ENCODE results near the gene MFSD11.
"Not testable (repeated sequence)": the region's sequence is repeated elsewhere in the genome, so short reads cannot be mapped to it uniquely, and the experiment has no call there.

Gene MFSD11

GRCh38 chr17:76783146-76783545 is 45.2 kb downstream of the MFSD11 start:
- no peak for DNase-seq (ENCODE audit: low read depth, low spot score)
- no peaks in the 10 kb centered on the region for H3K4me1 ChIP-seq (ENCODE audit: control insufficient read depth, insufficient read depth, low read length)
- H3K9me3 ChIP-seq (ENCODE audit: control insufficient read depth, insufficient read depth, low read length): no peaks in the 10 kb centered on the region
- H3K4me3 ChIP-seq (ENCODE audit: low read length): no peak overlapping the region
- H3K36me3 ChIP-seq (ENCODE audit: control insufficient read depth, insufficient read depth, low read length): no peaks in the 10 kb centered on the region
- H3K27me3 ChIP-seq (ENCODE audit: control insufficient read depth, insufficient read depth, low read length): no peaks in the 10 kb centered on the region
- WGBS (ENCODE audit: insufficient coverage, insufficient read length): no CpG with 5 or more reads among the region's 5 CpGs
- H3K27ac ChIP-seq (ENCODE audit: low read length): no peak overlapping the region

GRCh38 chr17:76784926-76785325 is 47.0 kb downstream of the MFSD11 start:
- no CpG with 5 or more reads among the region's 3 CpGs for WGBS (ENCODE audit: insufficient coverage, insufficient read length)
- Histone ChIP-seq H3K27me3 (ENCODE audit: control insufficient read depth, insufficient read depth, low read length) (no peaks in the 10 kb centered on the region), H3K9me3 (ENCODE audit: control insufficient read depth, insufficient read depth, low read length) (no peaks in the 10 kb centered on the region), H3K27ac (ENCODE audit: low read length) (no peak overlapping the region), H3K36me3 (ENCODE audit: control insufficient read depth, insufficient read depth, low read length) (no peaks in the 10 kb centered on the region), H3K4me3 (ENCODE audit: low read length) (no peak overlapping the region), H3K4me1 (ENCODE audit: control insufficient read depth, insufficient read depth, low read length) (no peaks in the 10 kb centered on the region)
- no peak for DNase-seq (ENCODE audit: low read depth, low spot score)

GRCh38 chr17:76787866-76788265 is 49.9 kb downstream of the MFSD11 start:
- H3K36me3 ChIP-seq (ENCODE audit: control insufficient read depth, insufficient read depth, low read length); DNase-seq (ENCODE audit: low read depth, low spot score); H3K27ac ChIP-seq (ENCODE audit: low read length); H3K4me3 ChIP-seq (ENCODE audit: low read length); H3K4me1 ChIP-seq (ENCODE audit: control insufficient read depth, insufficient read depth, low read length); H3K27me3 ChIP-seq (ENCODE audit: control insufficient read depth, insufficient read depth, low read length); H3K9me3 ChIP-seq (ENCODE audit: control insufficient read depth, insufficient read depth, low read length): not testable (repeated sequence)
- no CpG with 5 or more reads among the region's 2 CpGs for WGBS (ENCODE audit: insufficient coverage, insufficient read length)

- DNase-seq (ENCODE audit: low read depth, low spot score): no peak
- H3K9me3 ChIP-seq (ENCODE audit: control insufficient read depth, insufficient read depth, low read length): no peaks in the 10 kb centered on the region
- no peaks in the 10 kb centered on the region for H3K36me3 ChIP-seq (ENCODE audit: control insufficient read depth, insufficient read depth, low read length)
- WGBS (ENCODE audit: insufficient coverage, insufficient read length): no CpG with 5 or more reads among the region's 8 CpGs
- no peaks in the 10 kb centered on the region for H3K27me3 ChIP-seq (ENCODE audit: control insufficient read depth, insufficient read depth, low read length)
- no peaks in the 10 kb centered on the region for H3K4me1 ChIP-seq (ENCODE audit: control insufficient read depth, insufficient read depth, low read length)
- H3K4me3 ChIP-seq (ENCODE audit: low read length): no peak overlapping the region
- H3K27ac ChIP-seq (ENCODE audit: low read length): no peak overlapping the region
Measured at GRCh38 chr17:76789235-76789788, 51.4 kb downstream of the MFSD11 start.

DNA sequence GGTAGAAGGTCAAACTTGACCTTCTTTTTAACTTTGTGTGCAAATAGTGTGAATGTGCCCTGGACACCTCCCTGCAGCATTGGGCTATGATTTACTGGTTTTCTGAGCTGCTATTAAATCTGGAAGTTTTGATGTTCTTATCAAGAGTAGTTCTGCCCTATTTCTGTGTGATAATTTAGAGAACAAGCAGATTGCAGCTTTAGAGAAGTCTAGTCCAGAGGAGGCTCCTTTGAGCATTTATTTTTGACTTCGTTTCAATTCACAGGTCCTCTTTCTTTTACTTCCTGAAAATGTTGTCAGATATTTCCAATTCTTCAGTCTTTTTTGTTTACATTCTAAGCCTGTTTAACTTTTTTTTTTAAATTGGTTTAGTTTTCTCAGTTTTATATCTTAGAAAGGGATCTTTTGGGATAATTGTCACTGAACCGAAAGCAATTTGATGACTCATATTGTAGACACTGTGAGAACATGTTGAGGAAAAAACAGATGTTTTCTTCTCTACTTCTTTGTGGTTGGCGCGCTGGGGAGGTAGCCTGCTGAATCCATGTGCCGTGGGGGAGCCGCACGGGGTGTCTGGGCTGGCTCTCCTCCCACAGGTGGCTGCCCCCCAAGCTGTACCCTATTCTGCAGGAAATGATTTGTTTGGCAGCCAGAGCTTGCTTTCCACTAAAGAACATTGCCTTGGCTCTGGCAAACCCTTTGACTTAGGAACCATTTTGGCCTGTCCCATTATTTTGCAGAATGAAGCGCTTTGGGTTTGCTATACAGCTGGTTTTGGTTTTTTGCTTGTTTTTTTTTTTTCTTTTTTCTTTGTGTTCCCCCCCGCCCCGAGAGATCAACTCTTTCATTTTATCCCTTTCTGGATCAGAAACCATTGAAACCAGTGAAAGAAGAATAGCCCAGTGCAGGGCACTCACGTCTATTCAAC is 53.4 kb downstream of the MFSD11 start:
- H3K9me3 ChIP-seq (ENCODE audit: control insufficient read depth, insufficient read depth, low read length): no peaks in the 10 kb centered on the region
- no peak overlapping the region for H3K27ac ChIP-seq (ENCODE audit: low read length)
- H3K4me3 ChIP-seq (ENCODE audit: low read length): no peak overlapping the region
- no peak for DNase-seq (ENCODE audit: low read depth, low spot score)
- no peaks in the 10 kb centered on the region for H3K36me3 ChIP-seq (ENCODE audit: control insufficient read depth, insufficient read depth, low read length)
- no peaks in the 10 kb centered on the region for H3K4me1 ChIP-seq (ENCODE audit: control insufficient read depth, insufficient read depth, low read length)
- WGBS (ENCODE audit: insufficient coverage, insufficient read length): no CpG with 5 or more reads among the region's 11 CpGs
- H3K27me3 ChIP-seq (ENCODE audit: control insufficient read depth, insufficient read depth, low read length): no peaks in the 10 kb centered on the region

- no peak overlapping the region for H3K27ac ChIP-seq (ENCODE audit: low read length)
- H3K4me3 ChIP-seq (ENCODE audit: low read length): no peak overlapping the region
- no peaks in the 10 kb centered on the region for H3K27me3 ChIP-seq (ENCODE audit: control insufficient read depth, insufficient read depth, low read length)
- no peak for DNase-seq (ENCODE audit: low read depth, low spot score)
- no peaks in the 10 kb centered on the region for H3K9me3 ChIP-seq (ENCODE audit: control insufficient read depth, insufficient read depth, low read length)
- H3K36me3 ChIP-seq (ENCODE audit: control insufficient read depth, insufficient read depth, low read length): no peaks in the 10 kb centered on the region
- WGBS (ENCODE audit: insufficient coverage, insufficient read length): no CpG with 5 or more reads among the region's 5 CpGs
- no peaks in the 10 kb centered on the region for H3K4me1 ChIP-seq (ENCODE audit: control insufficient read depth, insufficient read depth, low read length)
Measured at GRCh38 chr17:76792348-76792747, 54.4 kb downstream of the MFSD11 start.

- no peak overlapping the region for H3K4me3 ChIP-seq (ENCODE audit: low read length)
- H3K27me3 ChIP-seq (ENCODE audit: control insufficient read depth, insufficient read depth, low read length): no peaks in the 10 kb centered on the region
- no peak for DNase-seq (ENCODE audit: low read depth, low spot score)
- no peak overlapping the region for H3K27ac ChIP-seq (ENCODE audit: low read length)
- H3K36me3 ChIP-seq (ENCODE audit: control insufficient read depth, insufficient read depth, low read length): no peaks in the 10 kb centered on the region
- no CpG with 5 or more reads among the region's 4 CpGs for WGBS (ENCODE audit: insufficient coverage, insufficient read length)
- H3K4me1 ChIP-seq (ENCODE audit: control insufficient read depth, insufficient read depth, low read length): no peaks in the 10 kb centered on the region
- no peaks in the 10 kb centered on the region for H3K9me3 ChIP-seq (ENCODE audit: control insufficient read depth, insufficient read depth, low read length)
Measured at GRCh38 chr17:76793775-76794174, 55.9 kb downstream of the MFSD11 start.

DNA sequence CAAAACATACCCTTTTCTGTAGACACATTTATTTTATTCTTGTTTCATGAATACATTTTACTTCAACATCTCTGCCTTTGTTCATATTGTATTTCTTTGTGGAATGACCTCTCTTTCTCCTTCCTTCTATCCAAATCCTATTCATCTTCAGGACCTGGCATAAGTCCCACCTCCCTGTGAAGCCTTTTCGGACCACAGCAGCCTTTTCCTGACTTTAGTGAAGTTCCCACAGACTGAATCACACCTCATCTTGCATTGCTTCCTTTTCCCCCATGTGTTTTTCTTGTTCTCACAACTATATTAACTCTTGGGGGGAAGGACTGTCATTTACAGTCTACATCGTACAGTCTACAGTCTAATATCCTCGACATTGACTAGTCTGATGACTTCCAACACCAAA is 58.2 kb downstream of the MFSD11 start:
- WGBS (ENCODE audit: insufficient coverage, insufficient read length): no CpG with 5 or more reads among the region's 3 CpGs
- Histone ChIP-seq H3K4me3 (ENCODE audit: low read length) (no peak overlapping the region), H3K9me3 (ENCODE audit: control insufficient read depth, insufficient read depth, low read length) (no peaks in the 10 kb centered on the region), H3K27ac (ENCODE audit: low read length) (no peak overlapping the region), H3K27me3 (ENCODE audit: control insufficient read depth, insufficient read depth, low read length) (no peaks in the 10 kb centered on the region), H3K4me1 (ENCODE audit: control insufficient read depth, insufficient read depth, low read length) (no peaks in the 10 kb centered on the region), H3K36me3 (ENCODE audit: control insufficient read depth, insufficient read depth, low read length) (no peaks in the 10 kb centered on the region)
- DNase-seq (ENCODE audit: low read depth, low spot score): no peak

DNA sequence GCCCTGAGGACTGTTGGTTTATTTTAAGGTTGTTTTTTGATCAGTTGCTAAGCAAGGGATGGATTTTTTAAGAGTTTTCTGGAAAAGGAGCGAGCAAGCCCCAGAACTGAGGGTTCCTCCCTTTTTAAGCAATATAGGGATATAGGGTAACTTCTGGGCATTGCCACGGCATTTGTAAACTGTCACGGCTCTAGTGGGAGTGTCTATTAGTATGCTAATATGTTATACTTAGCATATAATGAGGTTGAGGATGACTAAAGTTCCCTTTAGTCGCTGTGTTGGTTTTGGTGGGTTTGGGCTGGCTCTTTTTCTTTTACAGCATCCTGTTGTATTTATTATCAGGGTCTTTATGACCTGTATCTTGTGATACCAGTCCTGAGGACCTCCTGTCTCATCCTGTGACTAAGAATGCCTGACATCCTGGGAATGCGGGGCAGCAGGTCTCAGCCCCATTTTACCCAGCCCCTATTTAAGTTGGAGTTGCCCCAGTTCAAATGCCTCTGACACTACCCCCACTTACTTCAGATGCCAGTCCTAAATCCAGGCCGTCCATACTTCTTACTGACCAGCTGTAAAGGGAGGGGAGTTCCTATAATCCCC is 59.4 kb downstream of the MFSD11 start:
- DNase-seq (ENCODE audit: low read depth, low spot score): no peak
- no peak overlapping the region for H3K4me3 ChIP-seq (ENCODE audit: low read length)
- H3K27me3 ChIP-seq (ENCODE audit: control insufficient read depth, insufficient read depth, low read length): no peaks in the 10 kb centered on the region
- no CpG with 5 or more reads among the region's 6 CpGs for WGBS (ENCODE audit: insufficient coverage, insufficient read length)
- no peaks in the 10 kb centered on the region for H3K4me1 ChIP-seq (ENCODE audit: control insufficient read depth, insufficient read depth, low read length)
- H3K27ac ChIP-seq (ENCODE audit: low read length): no peak overlapping the region
- no peaks in the 10 kb centered on the region for H3K9me3 ChIP-seq (ENCODE audit: control insufficient read depth, insufficient read depth, low read length)
- H3K36me3 ChIP-seq (ENCODE audit: control insufficient read depth, insufficient read depth, low read length): no peaks in the 10 kb centered on the region

GRCh38 chr17:76801706-76802105 is 63.8 kb downstream of the MFSD11 start:
- no peaks in the 10 kb centered on the region for H3K4me1 ChIP-seq (ENCODE audit: control insufficient read depth, insufficient read depth, low read length)
- no peak overlapping the region for H3K4me3 ChIP-seq (ENCODE audit: low read length)
- H3K36me3 ChIP-seq (ENCODE audit: control insufficient read depth, insufficient read depth, low read length): no peaks in the 10 kb centered on the region
- H3K27ac ChIP-seq (ENCODE audit: low read length): no peak overlapping the region
- H3K9me3 ChIP-seq (ENCODE audit: control insufficient read depth, insufficient read depth, low read length): no peaks in the 10 kb centered on the region
- no peaks in the 10 kb centered on the region for H3K27me3 ChIP-seq (ENCODE audit: control insufficient read depth, insufficient read depth, low read length)
- no peak for DNase-seq (ENCODE audit: low read depth, low spot score)
- WGBS (ENCODE audit: insufficient coverage, insufficient read length): no CpG with 5 or more reads among the region's 5 CpGs
